ENCODE measurements around the gene BTBD19.
"Not testable (repeated sequence)": the region's sequence is repeated elsewhere in the genome, so short reads cannot be mapped to it uniquely, and the experiment has no call there.

The BTBD19 gene

GRCh38 chr1:44808063-44808937 is at the start of gene BTBD19:
Gene BTBD19, plus strand, starts transcription at chr1:44808523. Its CDS starts 298 bp downstream, at chr1:44808821.
- no peak for DNase-seq

- no peak for DNase-seq
These were observed 49.2 kb upstream of the BTBD19 start for GRCh38 chr1:44759077-44759476.

GRCh38 chr1:44760876-44761275 is 47.4 kb upstream of the BTBD19 start:
- DNase-seq, result no peak

- not testable (repeated sequence) for DNase-seq
These were observed 41.9 kb upstream of the BTBD19 start for GRCh38 chr1:44766421-44766820.

GRCh38 chr1:44775078-44775929 is 33.0 kb upstream of the BTBD19 start, which contains the start of gene RPS8:
Gene RPS8, plus strand, starts transcription at chr1:44775540. Its CDS starts 57 bp downstream, at chr1:44775597.
- no peak for DNase-seq

- no peak for DNase-seq
These were observed 32.2 kb upstream of the BTBD19 start for GRCh38 chr1:44775930-44776729.

GRCh38 chr1:44776730-44777068 is 31.6 kb upstream of the BTBD19 start:
- DNase-seq, result no peak

- no peak for DNase-seq
These were observed 30.8 kb upstream of the BTBD19 start for GRCh38 chr1:44777547-44777946.

- no peak for DNase-seq
These were observed 30.2 kb upstream of the BTBD19 start for GRCh38 chr1:44777969-44778635.

GRCh38 chr1:44778705-44779576 is 29.4 kb upstream of the BTBD19 start:
- no peak for DNase-seq

- DNase-seq, result no peak
These were observed 27.7 kb upstream of the BTBD19 start for GRCh38 chr1:44780583-44781121.

GRCh38 chr1:44783697-44784093 is 24.6 kb upstream of the BTBD19 start:
- DNase-seq, result no peak

GRCh38 chr1:44784094-44785028 is 24.0 kb upstream of the BTBD19 start:
- no peak for DNase-seq

GRCh38 chr1:44785029-44785380 is 23.3 kb upstream of the BTBD19 start:
- DNase-seq, result no peak

- no peak for DNase-seq
These were observed 22.7 kb upstream of the BTBD19 start for GRCh38 chr1:44785501-44786137.

- DNase-seq, result no peak
These were observed 22.0 kb upstream of the BTBD19 start for GRCh38 chr1:44786138-44786840.

GRCh38 chr1:44786841-44787426 is 21.4 kb upstream of the BTBD19 start:
- DNase-seq, result no peak

- DNase-seq, result no peak
These were observed 20.8 kb upstream of the BTBD19 start for GRCh38 chr1:44787506-44787905.

All from cortex of kidney (tissue), 1 donor.